GM12891 (cell line): ENCODE data around the gene NPHP1.

Experiments
- DNase-seq: peaks from one replicate; pipeline ENCODE4 v3.0.0; 2011; ENCODE audit warnings: low spot score; ENCODE audit not compliant: insufficient read length
- FAIRE-seq: peaks from 2 replicates; lab custom pipeline; 2011; peaks lifted over from hg19 to GRCh38; lab: Jason Lieb, UNC
- PAX5 ChIP-seq: IDR thresholded peaks from 2 replicates; pipeline ENCODE4 v1.6.1; 2011; ENCODE audit warnings: low read length, moderate library complexity, mild to moderate bottlenecking; ENCODE audit not compliant: insufficient read depth, severe bottlenecking
- POLR2A ChIP-seq: IDR thresholded peaks from 2 replicates; pipeline ENCODE4 v1.6.1; 2011; ENCODE audit warnings: low read depth, low read length, control low read depth
- POLR2AphosphoS5 ChIP-seq: IDR thresholded peaks from 2 replicates; pipeline ENCODE4 v1.6.1; 2011; ENCODE audit warnings: low read depth, low read length, control low read depth
- POU2F2 ChIP-seq: IDR thresholded peaks from 2 replicates; pipeline ENCODE4 v1.6.1; 2011; ENCODE audit warnings: low read depth, mild to moderate bottlenecking, control low read depth, low read length, moderate library complexity
- SPI1 ChIP-seq: IDR thresholded peaks from 2 replicates; pipeline ENCODE4 v1.6.1; 2011; ENCODE audit warnings: low read depth, low read length, control low read depth
- TAF1 ChIP-seq: IDR thresholded peaks from 2 replicates; pipeline ENCODE4 v1.6.1; 2011; ENCODE audit warnings: low read depth, low read length, control low read depth

Gene NPHP1

DNA sequence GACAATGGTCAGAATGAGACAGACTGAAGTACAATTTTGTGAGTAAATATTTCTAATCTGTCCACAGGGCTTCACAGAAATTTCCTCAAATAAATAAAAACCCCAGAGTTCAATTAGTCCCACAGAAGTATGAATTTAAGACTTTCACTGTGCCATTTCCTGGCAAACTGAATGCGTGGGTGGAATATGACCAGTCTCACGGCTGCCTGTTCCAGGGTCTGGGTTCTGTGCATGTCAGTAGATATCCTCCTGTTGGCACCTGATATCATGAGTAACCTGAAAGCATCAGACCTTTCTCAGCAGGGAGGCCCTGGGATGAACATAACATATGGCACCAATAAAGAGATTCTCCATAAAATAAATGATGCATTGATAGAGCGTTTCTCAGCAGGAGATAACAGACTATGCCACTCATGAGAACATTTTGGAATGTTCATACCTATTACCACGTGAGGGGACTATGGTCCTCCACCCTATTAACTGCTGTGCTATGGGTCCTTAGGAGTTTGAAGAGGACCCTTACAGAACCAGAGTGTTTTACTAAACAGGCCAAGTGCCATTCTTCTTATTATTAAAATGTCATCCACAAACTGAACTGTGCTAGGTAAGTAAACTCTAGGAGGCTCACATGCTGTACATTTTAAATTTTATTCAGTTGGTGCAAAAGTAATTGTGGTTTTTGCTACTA, 78.6 kb downstream of the NPHP1 start:
- no peak for FAIRE-seq
- TF ChIP-seq SPI1, result no peak
- no peak for TF ChIP-seq POLR2AphosphoS5
- no peak for TF ChIP-seq POLR2A
- TF ChIP-seq PAX5, result no peak
- no peak for TF ChIP-seq POU2F2
- no peak for TF ChIP-seq TAF1
- no peak for DNase-seq

- DNase-seq (no peak), FAIRE-seq (no peak)
- TF ChIP-seq PAX5 (no peak), POLR2A (no peak), POU2F2 (no peak), TAF1 (no peak)
Observed at GRCh38 chr2:110124939-110125691, 79.7 kb downstream of the NPHP1 start.

DNA sequence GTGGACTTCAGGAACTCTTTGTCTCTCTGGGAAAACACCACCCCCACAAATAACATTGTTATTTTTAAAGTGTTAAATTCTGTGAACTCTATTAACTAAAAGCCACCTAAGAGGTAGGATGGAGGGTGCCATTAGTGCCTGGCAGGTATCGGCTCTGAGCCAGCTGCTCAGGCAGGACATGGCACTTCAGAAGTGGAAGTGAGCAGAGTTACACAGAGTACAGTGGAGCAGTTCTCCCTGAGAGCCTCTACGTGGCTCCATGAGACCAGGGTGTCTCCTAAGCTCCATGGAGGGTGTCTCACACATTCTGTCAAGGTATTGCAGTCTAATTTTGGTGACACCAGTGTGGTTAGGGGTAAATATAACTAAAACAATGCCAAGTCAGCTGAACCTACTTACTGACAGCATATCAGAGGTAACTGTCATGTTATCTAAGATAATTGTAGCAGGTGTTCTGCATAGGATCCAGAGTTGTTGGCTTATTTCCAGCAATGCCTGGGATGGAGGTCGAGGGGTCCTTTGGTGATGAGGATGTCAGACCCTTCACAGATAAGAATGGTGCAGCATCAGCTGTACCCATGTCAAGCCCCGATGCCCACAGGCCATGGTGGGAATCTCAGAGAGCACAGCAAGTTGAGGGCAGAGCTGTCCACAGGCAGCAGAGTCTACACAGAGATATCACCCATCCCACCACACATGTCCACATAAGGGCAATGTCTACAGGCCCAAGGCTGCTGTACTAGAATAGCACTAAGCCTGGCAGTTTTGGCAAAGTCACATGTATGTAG, 80.6 kb downstream of the NPHP1 start:
- no peak for FAIRE-seq
- TF ChIP-seq POLR2AphosphoS5 (no peak), PAX5 (no peak), POU2F2 (no peak), SPI1 (no peak), POLR2A (no peak), TAF1 (no peak)
- no peak for DNase-seq

GRCh38 chr2:110121592-110121991, 83.2 kb downstream of the NPHP1 start:
- no peak for TF ChIP-seq SPI1
- no peak for FAIRE-seq
- DNase-seq, result no peak

- FAIRE-seq (no peak), DNase-seq (no peak)
- no peak for TF ChIP-seq POU2F2
Observed at GRCh38 chr2:110121052-110121334, 83.8 kb downstream of the NPHP1 start.

DNA sequence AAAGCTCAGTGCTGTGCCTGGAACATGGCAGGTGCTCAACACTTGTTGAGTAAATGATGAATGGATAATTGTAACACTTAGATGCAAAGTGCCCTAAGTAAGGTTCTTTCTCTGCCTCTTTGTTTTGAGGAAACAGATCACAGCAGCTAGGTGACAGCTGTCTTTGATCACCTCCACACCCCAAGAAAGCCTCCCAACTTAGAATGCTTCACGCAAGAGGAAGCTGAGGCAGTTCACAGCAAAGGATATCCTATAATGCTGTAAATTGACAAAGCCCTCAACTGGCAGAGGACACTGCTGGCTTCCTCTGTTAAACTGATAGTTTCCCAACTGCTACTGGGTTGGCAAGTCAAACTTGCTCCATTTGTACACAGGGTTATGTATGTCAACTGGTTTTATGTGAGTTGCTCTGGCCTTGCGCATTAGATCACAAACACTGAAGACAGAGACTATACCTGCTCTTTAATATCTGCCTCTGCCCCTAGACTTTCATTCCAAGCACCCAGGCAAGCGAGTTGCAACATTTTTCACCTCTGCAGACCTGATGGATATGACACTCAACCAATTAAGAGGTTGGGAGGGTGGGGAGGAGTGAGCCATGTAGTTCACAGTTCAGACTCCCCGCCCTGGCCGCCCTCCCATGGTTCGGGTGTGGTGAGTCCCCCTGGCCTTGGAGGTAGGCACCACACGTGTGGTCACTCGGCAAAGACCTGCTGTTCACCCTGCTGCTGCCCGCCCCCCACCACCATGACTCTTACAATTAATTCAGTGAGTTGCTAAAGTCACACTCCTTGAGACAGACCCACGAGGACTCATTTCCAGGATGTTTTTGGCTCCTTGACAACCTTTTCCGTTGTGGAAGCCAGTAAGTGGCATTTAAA, 84.4 kb downstream of the NPHP1 start:
- FAIRE-seq (no peak), DNase-seq (no peak)
- no peak for TF ChIP-seq POLR2AphosphoS5

DNA sequence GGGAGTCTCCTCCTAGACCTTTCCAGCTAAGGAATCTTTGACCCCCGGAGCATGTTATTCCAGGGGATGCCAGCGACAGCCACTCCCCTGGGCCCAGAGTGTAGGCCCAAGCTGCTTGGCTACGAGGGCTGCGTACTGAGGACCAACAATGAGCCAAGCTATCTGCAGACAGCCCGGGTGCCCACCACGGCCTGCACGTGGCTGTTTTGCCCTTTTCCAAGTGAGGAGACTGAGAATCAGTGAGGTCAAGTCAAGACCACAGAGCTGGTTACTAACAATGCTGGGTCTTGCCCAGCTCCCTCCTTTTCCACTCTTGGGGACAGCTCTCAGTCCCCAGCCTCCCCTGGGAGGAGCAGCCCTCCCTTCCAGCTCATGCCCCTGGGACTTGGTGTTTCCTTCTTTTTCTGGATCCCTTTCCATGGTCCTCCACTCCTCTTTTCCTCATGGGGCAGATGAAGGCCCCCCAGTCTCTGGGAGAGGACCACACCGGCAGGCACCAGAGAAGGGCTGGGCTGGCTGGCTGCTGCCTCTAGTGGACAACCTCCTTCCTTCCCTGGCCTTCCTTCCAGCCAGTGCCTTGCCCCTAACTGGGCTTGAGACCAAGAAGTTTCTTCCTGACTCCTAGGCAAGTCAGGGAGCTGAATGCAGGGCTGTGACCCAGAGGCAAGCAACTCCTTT, 88.6 kb downstream of the NPHP1 start:
- TF ChIP-seq TAF1 (no peak), POU2F2 (no peak), POLR2A (no peak), PAX5 (no peak), SPI1 (no peak), POLR2AphosphoS5 (no peak)
- no peak for FAIRE-seq
- no peak for DNase-seq

DNA sequence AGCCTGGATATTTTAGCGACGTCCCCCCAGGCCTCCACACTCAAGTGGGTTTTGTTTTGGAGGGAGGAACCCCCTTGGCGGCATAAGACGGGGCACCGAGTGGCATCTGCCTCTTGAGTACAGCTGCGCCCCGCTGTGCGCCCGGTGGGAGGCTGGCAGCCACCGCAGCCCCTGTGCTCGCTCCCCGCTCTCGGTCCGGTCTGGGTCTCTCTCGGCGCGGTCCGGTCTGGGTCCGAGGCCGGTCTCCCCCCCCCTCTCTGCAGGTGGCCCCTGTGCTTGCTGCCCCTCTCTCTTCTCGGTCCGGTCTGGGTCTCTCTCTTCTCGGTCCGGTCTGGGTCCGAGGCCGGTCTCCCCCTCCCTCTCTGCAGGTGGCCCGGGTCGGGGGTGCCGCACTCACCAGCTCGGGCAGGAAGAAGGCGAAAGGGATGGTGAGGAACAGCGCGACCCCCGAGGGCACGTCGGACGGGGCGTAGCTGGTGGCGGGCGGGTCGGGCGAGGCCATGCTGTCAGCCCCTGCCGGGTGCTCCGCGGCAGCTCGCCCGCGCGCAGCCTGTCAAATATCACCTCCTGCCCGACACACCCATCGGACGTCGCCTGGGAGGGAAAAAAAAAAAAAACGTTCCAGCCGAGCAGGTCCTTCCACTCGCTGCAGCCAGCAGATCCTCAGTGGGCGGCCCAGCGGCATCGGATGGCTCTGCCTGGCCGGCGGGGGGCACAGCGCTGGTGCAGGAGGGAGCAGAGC, 89.4 kb downstream of the NPHP1 start, which contains the start of gene MALL:
MALL (minus strand) TSS at position 532 of the 742 bp plus-strand sequence; CDS start at position 502, 30 bp downstream.
- TF ChIP-seq POLR2A, result no peak
- no peak for TF ChIP-seq PAX5
- no peak for TF ChIP-seq POU2F2
- TF ChIP-seq POLR2AphosphoS5, result no peak
- TF ChIP-seq SPI1, result no peak
- no peak for TF ChIP-seq TAF1
- FAIRE-seq (no peak), DNase-seq (no peak)

GRCh38 chr2:110114831-110115255, 90.0 kb downstream of the NPHP1 start:
- no peak for FAIRE-seq
- no peak for DNase-seq
- TF ChIP-seq POU2F2 (no peak), TAF1 (no peak), PAX5 (no peak), SPI1 (no peak), POLR2AphosphoS5 (no peak), POLR2A (no peak)
